Lower leg skin (tissue), 4 donors: Measurements from ENCODE around the gene MS4A7. TPM values are rescaled to one million over a fixed set of nuclear protein-coding genes. Genes with fewer than 3 reads are reported as not detected.

Source experiments
- DNase-seq, 2 donors: peaks; one replicate each; pipeline ENCODE4 v3.0.0-alpha.2; 2019; ENCODE audit warnings: low spot score in 2 of 2
- H3K4me3 ChIP-seq: fragments of 200-600 bp; sonication (generic); 2 replicates; pipeline ENCODE4 v1.5.1; 2017; ENCODE audit warnings: mild to moderate bottlenecking, low read depth; ENCODE audit not compliant: poor library complexity, severe bottlenecking
- POLR2A ChIP-seq, 2 donors: fragments of 450-650 bp; IDR thresholded peaks; one replicate each; pipeline ENCODE4 v1.6.1; 2016 to 2017; ENCODE audit warnings: antibody characterized with exemption in 2 of 2, mild to moderate bottlenecking in 1 of 2, moderate library complexity in 1 of 2
- WGBS, 2 donors: methylation state at CpG; one replicate each; pipeline ENCODE4 v1.1.5; 2018; 5-methylcytosine and 5-hydroxymethylcytosine counted together
- intact Hi-C: fragments of 100-400 bp; cut with DNase I; formaldehyde crosslinking; loops from one replicate; pipeline ENCODE4 v1.15.0; 2023; ENCODE audit warnings: low total_unique reads
- total RNA-seq, 4 donors: library from RNA; depleted of rRNA; stranded (reverse); fragments of >200 nt; gene quantifications; one replicate each; pipeline ENCODE4 v1.1.0, GENCODE V29; 2016
- TF ChIP-seq, protein P1 (sequence below), 3 donors: fragments of 450-650 bp; IDR thresholded peaks; one replicate each; pipeline ENCODE4 v1.5.1; 2016; ENCODE audit warnings: antibody characterized with exemption in 3 of 3, mild to moderate bottlenecking in 3 of 3, moderate library complexity in 2 of 3

MS4A7 gene
- total RNA-seq, 4 donors from 2014 or later: 2.4 to 5.7 (median 2.8) TPM

DNA sequence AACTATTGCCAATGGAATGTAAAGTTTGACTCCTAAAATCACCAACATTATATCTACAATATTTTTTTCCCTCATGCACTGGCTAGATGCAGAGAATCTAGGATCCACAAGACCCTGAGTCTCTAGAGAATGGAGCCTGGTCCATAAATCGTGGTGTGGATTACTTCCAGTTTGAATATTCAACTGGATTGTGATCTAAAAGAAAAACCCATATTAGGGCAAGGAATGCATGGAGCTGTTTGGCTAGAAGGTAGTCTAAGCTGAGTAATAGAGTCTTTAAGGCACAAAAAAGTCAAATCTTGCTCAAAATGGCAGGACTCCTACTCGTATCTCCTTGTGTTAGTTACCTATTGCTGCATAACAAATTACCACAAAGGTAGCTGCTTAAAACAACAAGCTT, 41.7 kb downstream of the MS4A7 start:
- intact Hi-C loops: no loop called here
- DNase-seq: no peak
- H3K4me3 ChIP-seq: no peak overlapping the region
- TF ChIP-seq, protein P1, sequence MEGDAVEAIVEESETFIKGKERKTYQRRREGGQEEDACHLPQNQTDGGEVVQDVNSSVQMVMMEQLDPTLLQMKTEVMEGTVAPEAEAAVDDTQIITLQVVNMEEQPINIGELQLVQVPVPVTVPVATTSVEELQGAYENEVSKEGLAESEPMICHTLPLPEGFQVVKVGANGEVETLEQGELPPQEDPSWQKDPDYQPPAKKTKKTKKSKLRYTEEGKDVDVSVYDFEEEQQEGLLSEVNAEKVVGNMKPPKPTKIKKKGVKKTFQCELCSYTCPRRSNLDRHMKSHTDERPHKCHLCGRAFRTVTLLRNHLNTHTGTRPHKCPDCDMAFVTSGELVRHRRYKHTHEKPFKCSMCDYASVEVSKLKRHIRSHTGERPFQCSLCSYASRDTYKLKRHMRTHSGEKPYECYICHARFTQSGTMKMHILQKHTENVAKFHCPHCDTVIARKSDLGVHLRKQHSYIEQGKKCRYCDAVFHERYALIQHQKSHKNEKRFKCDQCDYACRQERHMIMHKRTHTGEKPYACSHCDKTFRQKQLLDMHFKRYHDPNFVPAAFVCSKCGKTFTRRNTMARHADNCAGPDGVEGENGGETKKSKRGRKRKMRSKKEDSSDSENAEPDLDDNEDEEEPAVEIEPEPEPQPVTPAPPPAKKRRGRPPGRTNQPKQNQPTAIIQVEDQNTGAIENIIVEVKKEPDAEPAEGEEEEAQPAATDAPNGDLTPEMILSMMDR (IDR thresholded peaks at IDR 0.05): no peak
- no peak for TF ChIP-seq POLR2A (IDR thresholded peaks at IDR 0.05)
- 27 to 31% methylated on average over 2 of the region's 2 CpGs for WGBS, 2 donors

GRCh38 chr11:60422609-60423008, 44.3 kb downstream of the MS4A7 start:
- whole genome bisulfite sequencing, 2 donors: 50 to 74% methylated on average over 1 of the region's 1 CpG
- TF ChIP-seq POLR2A (IDR thresholded peaks at IDR 0.05): no peak
- TF ChIP-seq, protein P1 (IDR thresholded peaks at IDR 0.05): no peak
- H3K4me3 ChIP-seq: no peak overlapping the region
- intact Hi-C loops: no loop called here
- DNase-seq: no peak

DNA sequence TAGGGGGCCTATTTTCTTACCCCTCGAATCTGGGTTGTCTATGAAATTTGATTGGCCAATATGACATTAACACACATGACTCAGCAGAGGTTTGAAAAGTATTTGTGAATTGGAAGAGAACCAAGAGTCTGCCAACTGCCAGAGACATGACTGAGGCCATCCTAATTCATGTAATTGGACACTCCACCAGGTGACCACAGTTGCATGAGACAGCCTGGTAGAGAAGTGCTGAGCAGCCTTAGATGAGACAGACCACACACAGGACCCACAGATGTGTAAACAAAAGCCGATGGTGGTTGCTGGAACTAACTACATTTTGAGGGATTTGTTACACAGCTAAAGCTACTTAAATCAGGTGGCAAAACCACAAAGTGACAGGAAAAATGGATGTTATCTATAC, 50.2 kb downstream of the MS4A7 start:
- no peak for DNase-seq
- TF ChIP-seq, protein P1 (IDR thresholded peaks at IDR 0.05): no peak
- no peak for TF ChIP-seq POLR2A (IDR thresholded peaks at IDR 0.05)
- no peak overlapping the region for H3K4me3 ChIP-seq
- 56 to 58% methylated on average over 2 of the region's 2 CpGs for WGBS, 2 donors
- intact Hi-C loops: no loop called here

DNA sequence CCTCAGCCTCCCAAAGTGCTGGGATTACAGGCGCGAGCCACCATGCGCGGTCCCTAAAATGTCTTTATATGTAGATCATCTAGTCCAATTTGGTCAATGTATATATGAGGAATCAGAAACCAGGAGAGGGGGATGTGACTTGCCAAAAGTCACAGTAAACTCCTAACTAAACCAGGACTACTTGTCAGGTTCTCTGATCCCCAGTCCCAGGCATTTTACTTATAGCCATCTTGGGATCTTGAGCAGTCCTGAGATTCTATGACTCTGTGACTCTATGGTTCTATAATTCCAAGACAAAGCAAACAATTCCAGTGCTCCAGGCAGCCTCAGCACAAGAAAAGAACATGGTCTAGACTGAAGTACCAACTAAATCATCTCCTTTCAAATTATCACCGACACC, 50.9 kb downstream of the MS4A7 start, which contains the start of gene MS4A5:
Gene MS4A5 (plus strand): TSS at position 301 of the 400 bp plus-strand sequence. CDS start 103 bp downstream, outside the sequence.
- no peak for TF ChIP-seq POLR2A (IDR thresholded peaks at IDR 0.05)
- TF ChIP-seq, protein P1 (IDR thresholded peaks at IDR 0.05): no peak
- intact Hi-C loops: no loop called here
- WGBS, 2 donors: 96 to 99% methylated on average over 5 of the region's 5 CpGs

GRCh38 chr11:60431251-60431650, 52.9 kb downstream of the MS4A7 start:
- no peak for TF ChIP-seq POLR2A (IDR thresholded peaks at IDR 0.05)
- TF ChIP-seq, protein P1 (IDR thresholded peaks at IDR 0.05): no peak
- no peak overlapping the region for H3K4me3 ChIP-seq
- DNase-seq: no peak
- intact Hi-C loops: no loop called here
- WGBS, 2 donors: 65 to 69% methylated on average over 2 of the region's 2 CpGs

More for the DNA sequence above, 50.9 kb downstream of the MS4A7 start, which contains the start of gene MS4A5:
- DNase-seq: no peak
- no peak within 1 kb of the TSS for H3K4me3 ChIP-seq

DNA sequence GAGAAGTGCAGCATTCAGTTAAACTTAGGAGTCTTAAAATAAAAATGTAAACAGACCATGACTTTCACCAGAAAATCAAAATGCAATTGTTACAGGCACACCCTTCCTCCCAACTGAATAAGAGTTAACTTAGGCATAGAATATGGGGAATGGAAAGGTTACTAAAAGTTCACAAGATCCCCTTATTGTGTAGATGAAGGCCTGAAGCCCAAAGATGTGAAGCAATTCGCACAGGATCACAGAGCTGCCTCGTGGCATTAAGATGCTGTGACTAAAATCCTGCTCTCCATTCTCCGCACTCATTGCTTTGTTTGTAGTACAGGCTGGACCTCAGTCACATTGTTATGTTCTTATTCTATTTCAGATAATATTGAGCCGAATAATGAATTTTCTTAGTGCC, 55.1 kb downstream of the MS4A7 start:
- H3K4me3 ChIP-seq: no peak overlapping the region
- intact Hi-C loops: no loop called here
- 70 to 75% methylated on average over 4 of the region's 4 CpGs for WGBS, 2 donors
- DNase-seq: no peak
- TF ChIP-seq, protein P1 (IDR thresholded peaks at IDR 0.05): no peak
- no peak for TF ChIP-seq POLR2A (IDR thresholded peaks at IDR 0.05)
